DOHH2 (cell line): Measurements from ENCODE around the gene UBL3.

Experiments
- EZH2phosphoT487 ChIP-seq: fragments of 200-600 bp; sonication (generic); IDR thresholded peaks from 2 replicates; pipeline ENCODE4 v1.6.1; 2017; ENCODE audit warnings: borderline replicate concordance, mild to moderate bottlenecking, antibody characterized with exemption, low read length, moderate library complexity, mixed read lengths
- TF ChIP-seq, protein P1 (sequence below): fragments of 200-600 bp; sonication (generic); IDR thresholded peaks from one replicate; pipeline ENCODE4 v1.5.1; 2014; ENCODE audit warnings: antibody characterized with exemption, mild to moderate bottlenecking, low read depth, low read length; ENCODE audit not compliant: poor library complexity, severe bottlenecking

GRCh38 chr13:29888306-29888705, 37.9 kb upstream of the UBL3 start:
- TF ChIP-seq, protein P1, sequence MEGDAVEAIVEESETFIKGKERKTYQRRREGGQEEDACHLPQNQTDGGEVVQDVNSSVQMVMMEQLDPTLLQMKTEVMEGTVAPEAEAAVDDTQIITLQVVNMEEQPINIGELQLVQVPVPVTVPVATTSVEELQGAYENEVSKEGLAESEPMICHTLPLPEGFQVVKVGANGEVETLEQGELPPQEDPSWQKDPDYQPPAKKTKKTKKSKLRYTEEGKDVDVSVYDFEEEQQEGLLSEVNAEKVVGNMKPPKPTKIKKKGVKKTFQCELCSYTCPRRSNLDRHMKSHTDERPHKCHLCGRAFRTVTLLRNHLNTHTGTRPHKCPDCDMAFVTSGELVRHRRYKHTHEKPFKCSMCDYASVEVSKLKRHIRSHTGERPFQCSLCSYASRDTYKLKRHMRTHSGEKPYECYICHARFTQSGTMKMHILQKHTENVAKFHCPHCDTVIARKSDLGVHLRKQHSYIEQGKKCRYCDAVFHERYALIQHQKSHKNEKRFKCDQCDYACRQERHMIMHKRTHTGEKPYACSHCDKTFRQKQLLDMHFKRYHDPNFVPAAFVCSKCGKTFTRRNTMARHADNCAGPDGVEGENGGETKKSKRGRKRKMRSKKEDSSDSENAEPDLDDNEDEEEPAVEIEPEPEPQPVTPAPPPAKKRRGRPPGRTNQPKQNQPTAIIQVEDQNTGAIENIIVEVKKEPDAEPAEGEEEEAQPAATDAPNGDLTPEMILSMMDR: no peak
- no peak for TF ChIP-seq EZH2phosphoT487
